HG02973 (cell line): ENCODE measurements around the gene CCM2.
"Not testable (repeated sequence)": the region's sequence is repeated elsewhere in the genome, so short reads cannot be mapped to it uniquely, and the experiment has no call there.

Experiments
- ATAC-seq: cut with Tn5 transposase; IDR thresholded peaks from one replicate; pipeline ENCODE4 v1.9.1; 2021; ENCODE audit warnings: moderate library complexity; ENCODE audit not compliant: unreplicated experiment

CCM2 gene

GRCh38 chr7:44980393-44981034, 19.5 kb upstream of the CCM2 start:
- ATAC-seq, result peak; percentile 38

GRCh38 chr7:44981035-44981706, 18.8 kb upstream of the CCM2 start:
- ATAC-seq, result no peak

- no peak for ATAC-seq
Measured at GRCh38 chr7:44982535-44982923, 17.5 kb upstream of the CCM2 start.

GRCh38 chr7:44982970-44983369, 17.0 kb upstream of the CCM2 start:
- ATAC-seq, result no peak

- no peak for ATAC-seq
Measured at GRCh38 chr7:44983742-44984477, 16.1 kb upstream of the CCM2 start.

- no peak for ATAC-seq
Measured at GRCh38 chr7:44984478-44984758, 15.6 kb upstream of the CCM2 start.

GRCh38 chr7:44985033-44985695, 14.8 kb upstream of the CCM2 start:
- no peak for ATAC-seq

- ATAC-seq, result no peak
Measured at GRCh38 chr7:44985900-44986217, 14.1 kb upstream of the CCM2 start.

- peak; percentile 91 for ATAC-seq
Measured at GRCh38 chr7:44986218-44987053, 13.6 kb upstream of the CCM2 start.

GRCh38 chr7:44987457-44987856, 12.5 kb upstream of the CCM2 start:
- no peak for ATAC-seq

GRCh38 chr7:44987996-44988395, 12.0 kb upstream of the CCM2 start:
- no peak for ATAC-seq

- ATAC-seq, result no peak
Measured at GRCh38 chr7:44988701-44989100, 11.3 kb upstream of the CCM2 start.

GRCh38 chr7:44989132-44989531, 10.9 kb upstream of the CCM2 start:
- ATAC-seq, result no peak

- no peak for ATAC-seq
Measured at GRCh38 chr7:44990109-44991023, 9.6 kb upstream of the CCM2 start.

- ATAC-seq, result not testable (repeated sequence)
Measured at GRCh38 chr7:44992004-44992795, 7.8 kb upstream of the CCM2 start.

GRCh38 chr7:44994877-44995554, 5.0 kb upstream of the CCM2 start:
- ATAC-seq, result no peak

- ATAC-seq, result no peak
Measured at GRCh38 chr7:44995555-44996493, 4.2 kb upstream of the CCM2 start.
